GM12873 (cell line): ENCODE data around the gene LPIN2.

Experiments
- TF ChIP-seq, protein P1 (sequence below): IDR thresholded peaks from 2 replicates; pipeline ENCODE4 v1.5.1; 2012; ENCODE audit warnings: low read depth, mild to moderate bottlenecking, moderate library complexity, low read length, control low read depth; ENCODE audit not compliant: insufficient read depth; ENCODE audit errors: missing control alignments

LPIN2 gene

DNA sequence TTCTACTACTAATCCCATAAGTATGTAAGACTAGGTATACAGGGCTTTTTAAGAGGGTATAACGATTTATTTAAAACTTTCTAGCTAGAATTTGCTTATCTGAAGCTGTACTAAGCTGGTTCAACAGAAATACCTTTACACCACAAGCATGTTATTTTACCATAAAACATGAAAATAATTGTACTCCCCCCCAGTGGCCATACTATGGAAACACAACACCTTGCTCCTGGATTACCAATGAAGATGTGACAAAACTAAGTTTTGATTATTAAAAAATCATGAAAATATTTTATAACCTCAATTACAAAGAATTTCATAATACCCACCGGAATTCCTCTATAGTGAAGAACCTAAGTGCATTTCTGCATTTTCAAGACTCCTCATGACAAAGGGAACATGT is 27.3 kb downstream of the LPIN2 start:
- TF ChIP-seq, protein P1, sequence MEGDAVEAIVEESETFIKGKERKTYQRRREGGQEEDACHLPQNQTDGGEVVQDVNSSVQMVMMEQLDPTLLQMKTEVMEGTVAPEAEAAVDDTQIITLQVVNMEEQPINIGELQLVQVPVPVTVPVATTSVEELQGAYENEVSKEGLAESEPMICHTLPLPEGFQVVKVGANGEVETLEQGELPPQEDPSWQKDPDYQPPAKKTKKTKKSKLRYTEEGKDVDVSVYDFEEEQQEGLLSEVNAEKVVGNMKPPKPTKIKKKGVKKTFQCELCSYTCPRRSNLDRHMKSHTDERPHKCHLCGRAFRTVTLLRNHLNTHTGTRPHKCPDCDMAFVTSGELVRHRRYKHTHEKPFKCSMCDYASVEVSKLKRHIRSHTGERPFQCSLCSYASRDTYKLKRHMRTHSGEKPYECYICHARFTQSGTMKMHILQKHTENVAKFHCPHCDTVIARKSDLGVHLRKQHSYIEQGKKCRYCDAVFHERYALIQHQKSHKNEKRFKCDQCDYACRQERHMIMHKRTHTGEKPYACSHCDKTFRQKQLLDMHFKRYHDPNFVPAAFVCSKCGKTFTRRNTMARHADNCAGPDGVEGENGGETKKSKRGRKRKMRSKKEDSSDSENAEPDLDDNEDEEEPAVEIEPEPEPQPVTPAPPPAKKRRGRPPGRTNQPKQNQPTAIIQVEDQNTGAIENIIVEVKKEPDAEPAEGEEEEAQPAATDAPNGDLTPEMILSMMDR: peak; percentile 51

DNA sequence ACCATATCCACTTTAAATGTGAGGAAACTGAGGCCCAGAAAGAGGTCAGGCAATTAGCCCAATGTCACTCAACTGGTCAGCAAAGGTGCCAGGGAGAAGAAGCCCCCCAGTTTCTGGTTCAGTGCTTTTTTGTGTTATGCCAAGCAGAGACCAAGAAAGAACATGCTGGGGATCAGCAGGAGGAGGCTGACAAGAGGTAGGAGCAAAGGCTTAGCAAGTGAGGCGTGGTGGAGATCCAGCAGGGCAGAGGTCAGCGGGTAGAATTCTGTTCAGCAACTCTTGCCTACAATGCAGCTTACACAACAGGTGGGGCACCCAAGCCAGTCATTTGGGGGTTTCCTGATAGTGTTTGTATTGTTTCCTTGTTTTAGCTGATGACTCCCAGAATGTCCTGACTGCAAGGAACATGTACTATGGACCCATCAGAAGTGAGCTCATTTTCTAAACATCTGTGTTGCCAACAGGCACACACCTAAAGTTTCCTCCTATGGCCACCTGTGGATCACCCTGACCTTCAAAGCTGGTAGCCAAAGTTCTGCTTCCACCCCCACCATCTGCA is 28.2 kb downstream of the LPIN2 start:
- TF ChIP-seq, protein P1: no peak

DNA sequence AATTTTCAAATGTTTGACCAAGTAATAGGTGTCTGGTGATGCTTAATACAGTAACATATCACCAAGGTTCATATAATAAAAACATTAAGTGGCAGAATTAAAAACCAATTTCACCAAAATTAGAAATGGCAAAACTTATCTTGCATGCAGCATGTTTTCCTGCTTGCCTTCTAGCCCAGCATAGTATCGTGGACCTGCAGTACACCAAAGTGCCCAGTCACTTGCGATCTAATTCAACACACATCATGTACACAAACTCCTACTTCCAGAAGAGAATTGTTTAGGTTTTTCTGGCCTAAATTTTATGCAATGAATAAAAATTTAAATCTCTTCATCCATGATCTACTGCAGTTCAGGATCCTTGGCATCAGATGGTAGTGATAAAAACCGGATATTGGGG is 28.9 kb downstream of the LPIN2 start:
- TF ChIP-seq, protein P1: no peak

DNA sequence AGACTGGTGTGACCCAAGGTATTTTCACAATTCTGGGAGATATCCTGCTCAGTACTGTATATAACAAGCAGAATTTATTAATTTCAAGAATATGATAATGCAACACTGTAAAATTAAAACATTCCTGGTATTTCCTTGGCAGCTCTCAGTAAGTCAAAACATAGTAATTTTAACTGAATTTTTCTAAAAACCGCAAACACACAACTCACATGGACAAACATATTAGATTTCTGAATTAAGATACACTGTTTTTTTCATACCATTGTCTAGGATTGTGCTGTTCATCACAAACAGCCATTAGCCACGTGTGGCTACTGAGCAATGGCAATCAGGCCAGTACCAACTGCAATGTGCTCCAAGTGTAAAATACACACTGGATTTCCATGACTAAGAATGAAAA is 29.6 kb downstream of the LPIN2 start:
- TF ChIP-seq, protein P1: no peak

DNA sequence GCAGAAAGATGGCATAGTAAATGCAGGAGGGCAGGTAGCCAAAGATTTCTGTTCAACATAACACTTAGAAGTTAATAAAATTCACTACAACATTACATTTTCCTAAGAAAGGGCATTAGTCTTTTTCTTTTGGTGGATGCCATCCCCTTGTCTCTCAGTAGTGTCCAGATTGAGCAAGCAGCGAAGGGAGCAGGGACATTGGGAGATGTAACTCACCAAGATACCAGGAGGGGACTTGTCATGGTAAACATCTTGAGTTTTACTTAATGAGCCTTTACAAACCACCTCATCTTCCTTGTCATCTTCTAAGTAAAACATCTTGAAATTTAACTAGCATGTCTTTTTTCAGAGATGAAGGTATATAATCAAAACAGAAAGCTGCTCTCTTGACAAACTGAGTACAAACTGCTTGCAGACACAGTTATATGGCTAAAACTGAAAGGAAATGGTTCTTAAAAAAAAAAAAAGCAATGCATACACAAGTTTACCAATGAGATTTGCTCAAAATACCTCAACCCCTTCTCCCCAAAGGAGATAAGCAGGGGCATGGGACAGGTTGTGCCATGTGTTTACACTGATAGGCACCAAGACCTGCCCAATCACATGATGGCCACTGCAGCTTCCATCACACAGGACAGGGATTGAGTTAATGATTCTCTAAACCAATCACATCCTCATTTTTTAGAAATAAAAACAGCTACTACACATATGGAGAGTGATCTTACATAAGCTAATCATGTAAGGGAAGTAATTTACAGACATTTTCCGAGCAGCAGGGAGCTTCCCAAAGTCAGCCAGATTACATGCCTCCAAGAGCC is 30.3 kb downstream of the LPIN2 start:
- TF ChIP-seq, protein P1: no peak

DNA sequence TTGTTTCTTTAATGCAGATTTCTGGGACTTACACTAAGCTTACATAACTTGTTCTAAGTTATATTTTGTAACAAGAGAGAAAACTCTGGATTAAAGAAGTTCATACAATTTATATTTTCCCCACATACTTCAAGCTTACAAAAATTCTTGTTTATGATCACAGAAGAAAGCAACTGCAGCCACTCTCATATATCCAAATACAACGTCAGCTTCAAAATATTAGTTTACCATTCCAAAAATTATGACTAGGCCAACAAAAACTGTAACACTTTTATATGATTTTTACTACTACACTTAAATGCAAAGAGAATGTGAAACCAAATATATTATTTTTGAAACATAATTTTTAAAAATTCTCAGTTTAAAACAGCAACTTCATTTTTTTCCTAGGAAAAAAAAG is 30.9 kb downstream of the LPIN2 start:
- TF ChIP-seq, protein P1: no peak

DNA sequence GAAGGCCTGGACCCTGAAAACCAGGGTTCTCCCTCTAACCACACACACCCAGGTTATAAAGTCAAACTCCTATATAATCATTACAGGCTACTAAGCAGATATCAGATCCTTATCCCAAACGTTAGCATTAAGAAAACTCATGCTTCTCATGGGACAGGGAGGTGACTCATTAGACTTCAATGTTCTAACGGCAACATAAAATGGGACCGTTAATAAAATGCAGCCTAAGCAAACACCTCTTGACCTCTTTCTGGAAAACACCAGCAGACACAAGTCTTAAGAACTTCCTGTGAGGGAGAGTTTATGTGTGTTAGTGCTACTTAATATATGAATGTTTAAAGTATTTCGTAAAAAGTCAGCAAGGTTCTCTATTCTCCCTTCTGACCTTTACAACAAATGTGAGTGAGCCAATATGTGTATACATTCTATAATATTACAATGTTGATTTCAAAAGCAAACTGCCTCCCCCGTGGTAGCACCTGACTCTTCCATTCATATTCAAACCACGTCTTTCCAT is 31.7 kb downstream of the LPIN2 start:
- TF ChIP-seq, protein P1: no peak
